ENCODE results near the gene POLR2C.
"Not testable (repeated sequence)": the region's sequence is repeated elsewhere in the genome, so short reads cannot be mapped to it uniquely, and the experiment has no call there.

The POLR2C gene

DNA sequence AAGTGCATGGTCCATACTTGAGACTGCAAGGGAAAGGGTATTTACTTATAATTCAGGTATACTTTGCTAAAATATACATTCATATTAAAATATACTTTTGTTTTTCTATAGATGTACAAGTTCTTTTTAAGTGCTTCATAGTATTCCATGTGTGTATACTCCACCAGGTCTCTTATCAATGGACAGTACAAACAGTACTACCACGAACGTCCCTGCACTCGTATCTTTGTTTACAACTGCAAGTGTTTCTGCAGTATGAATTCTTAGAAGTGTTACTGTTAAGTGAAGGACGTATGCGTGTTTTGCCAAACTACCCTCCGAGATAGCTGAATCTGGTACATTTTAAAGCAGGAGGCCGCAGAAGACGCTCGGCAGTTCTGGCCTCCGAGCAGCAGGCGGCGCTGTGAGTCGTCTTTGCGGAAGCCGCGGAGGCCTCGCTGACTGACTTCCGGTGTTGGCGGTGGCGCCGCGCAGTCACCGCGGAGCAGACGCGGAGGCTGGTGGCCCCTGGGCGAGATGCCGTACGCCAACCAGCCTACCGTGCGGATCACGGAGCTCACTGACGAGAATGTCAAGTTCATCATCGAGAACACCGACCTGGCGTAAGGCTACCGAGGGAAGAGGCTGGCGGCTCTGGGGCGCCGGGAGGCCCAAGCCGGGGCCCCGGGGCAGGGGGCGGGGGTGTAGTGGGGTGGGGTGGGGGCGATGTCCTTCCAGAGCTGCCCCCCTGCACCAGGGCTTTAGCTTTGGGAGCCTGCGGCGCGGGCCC, at the start of gene POLR2C:
POLR2C (plus strand) TSS at position 471 of the 769 bp plus-strand sequence; CDS start at position 517, 46 bp downstream.
- DNase-seq: peak; percentile 65

DNA sequence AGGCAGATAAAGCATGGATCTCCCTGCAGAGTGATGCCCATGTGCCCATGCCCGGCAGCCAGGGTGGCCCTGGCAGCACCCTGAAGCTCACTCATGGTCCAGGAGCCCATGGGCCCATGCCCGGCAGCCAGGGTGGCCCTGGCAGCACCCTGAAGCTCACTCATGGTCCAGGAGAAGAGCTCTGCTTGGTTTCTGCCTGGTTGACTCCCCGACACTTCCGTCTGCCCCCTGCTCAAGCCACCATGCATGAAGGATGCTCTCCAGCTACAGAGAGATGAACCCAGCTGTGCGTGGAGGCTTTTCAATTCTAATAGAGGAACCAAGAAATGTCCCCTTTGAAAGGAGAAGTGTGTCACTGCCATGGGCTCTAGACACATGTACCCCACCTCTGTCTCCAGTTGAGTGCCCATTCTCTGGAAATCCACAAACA, 49.2 kb upstream of the POLR2C start:
- DNase-seq: no peak

- DNase-seq: no peak
Measured at GRCh38 chr16:57413733-57414132, 48.7 kb upstream of the POLR2C start.

DNA sequence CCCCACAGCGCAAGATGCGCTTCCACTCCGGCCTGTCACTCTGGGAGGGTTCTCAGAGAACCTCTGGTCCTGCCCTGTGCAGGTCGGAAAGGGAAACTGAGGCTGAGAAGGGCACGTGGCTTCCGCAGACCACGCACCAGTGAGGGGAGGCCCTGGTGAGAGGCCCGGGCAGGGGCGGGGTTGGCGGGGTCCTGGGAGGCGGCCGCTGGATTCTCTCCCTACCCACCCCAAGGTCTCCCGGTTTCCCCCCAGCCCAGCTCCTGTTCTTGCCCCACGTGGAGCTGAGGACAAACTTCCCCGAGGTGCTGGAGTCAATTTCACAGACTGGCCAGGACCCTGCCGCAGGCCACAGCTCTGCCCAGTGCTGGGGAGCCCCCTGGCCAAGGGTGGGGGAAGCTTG, 46.4 kb upstream of the POLR2C start:
- no peak for DNase-seq

- DNase-seq: no peak
Measured at GRCh38 chr16:57419506-57419905, 43.0 kb upstream of the POLR2C start.

GRCh38 chr16:57422026-57422944, 40.2 kb upstream of the POLR2C start:
- no peak for DNase-seq

GRCh38 chr16:57423152-57423551, 39.3 kb upstream of the POLR2C start:
- DNase-seq: no peak

DNA sequence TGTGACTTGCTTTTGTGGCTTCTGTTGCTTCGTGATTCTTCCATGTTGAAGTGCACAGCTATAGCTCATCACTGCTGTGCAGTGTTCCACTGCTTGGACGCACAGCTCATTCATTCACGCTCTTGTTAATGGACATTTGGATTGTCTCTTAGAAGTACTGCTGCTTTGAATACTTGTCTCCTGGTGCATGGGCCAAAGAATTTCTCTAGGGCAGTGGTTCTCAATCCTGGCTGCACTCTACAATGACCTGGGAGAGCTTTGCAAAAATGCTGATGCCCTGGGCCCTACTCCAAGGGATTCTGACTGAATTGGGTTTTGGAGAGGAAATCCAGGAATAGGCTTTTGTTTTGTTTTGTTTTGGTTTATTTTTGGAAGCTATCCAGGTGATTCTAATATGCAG, 37.9 kb upstream of the POLR2C start:
- DNase-seq: no peak

DNA sequence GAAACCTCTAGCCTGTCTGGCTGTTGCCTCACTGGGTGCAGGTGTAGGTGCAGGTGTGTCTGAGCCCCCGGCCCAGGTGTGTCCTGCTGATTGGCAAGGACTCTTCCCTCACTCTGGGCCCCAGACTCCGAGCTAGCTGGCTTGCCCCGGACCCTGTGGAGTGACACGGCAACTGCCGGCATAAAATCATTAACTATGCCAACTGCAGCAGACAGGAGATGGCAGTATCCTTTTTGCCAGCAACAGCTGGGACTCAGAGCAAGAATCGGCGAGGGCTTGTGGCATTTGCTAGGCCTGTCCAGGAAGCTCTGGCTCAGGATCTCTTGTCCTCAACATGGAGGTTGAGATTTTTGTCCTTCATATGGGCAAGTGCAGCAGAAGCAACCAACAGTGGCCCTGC, 36.1 kb upstream of the POLR2C start:
- DNase-seq: no peak

- DNase-seq: no peak
Measured at GRCh38 chr16:57427307-57427706, 35.2 kb upstream of the POLR2C start.

- DNase-seq: no peak
Measured at GRCh38 chr16:57427824-57428223, 34.7 kb upstream of the POLR2C start.

- no peak for DNase-seq
Measured at GRCh38 chr16:57430955-57431354, 31.5 kb upstream of the POLR2C start.

DNA sequence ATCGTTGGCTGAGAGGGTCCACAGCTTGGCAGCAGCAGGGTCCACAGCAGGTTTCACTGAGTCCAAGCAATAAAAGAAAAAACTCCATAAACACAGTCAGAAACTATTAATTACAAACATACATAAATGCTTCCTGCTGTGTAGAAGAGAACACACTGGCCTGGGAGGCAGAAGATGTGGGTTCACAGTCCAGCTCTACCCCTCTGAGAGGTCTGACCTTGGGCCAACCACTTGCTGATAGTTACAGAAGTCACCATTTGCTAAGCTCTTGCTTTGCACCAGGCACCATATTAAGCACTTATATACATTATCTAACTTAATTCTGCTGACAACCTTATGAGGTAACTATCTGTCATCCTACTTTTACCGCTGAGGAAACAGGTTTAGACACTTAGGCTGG, 30.0 kb upstream of the POLR2C start:
- no peak for DNase-seq

DNA sequence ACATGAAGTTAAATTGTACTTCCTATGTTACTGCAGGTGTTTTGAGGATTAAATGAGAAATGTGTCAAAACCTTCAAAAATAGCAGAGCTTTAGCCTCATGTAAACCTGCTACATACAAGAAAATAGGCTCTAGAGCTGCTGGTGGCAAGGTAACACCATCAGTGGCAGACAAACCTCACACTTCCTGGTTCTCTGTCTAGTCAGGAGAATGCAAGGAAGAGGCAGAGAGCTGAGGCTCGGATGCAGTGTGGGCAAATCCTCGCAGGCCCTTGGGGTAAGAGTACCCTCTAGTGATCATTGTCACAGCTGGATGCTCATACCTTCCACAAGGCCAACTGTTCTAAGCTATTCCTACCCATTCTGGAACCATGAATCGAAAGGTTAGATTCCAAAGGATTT, 29.5 kb upstream of the POLR2C start:
- no peak for DNase-seq

DNA sequence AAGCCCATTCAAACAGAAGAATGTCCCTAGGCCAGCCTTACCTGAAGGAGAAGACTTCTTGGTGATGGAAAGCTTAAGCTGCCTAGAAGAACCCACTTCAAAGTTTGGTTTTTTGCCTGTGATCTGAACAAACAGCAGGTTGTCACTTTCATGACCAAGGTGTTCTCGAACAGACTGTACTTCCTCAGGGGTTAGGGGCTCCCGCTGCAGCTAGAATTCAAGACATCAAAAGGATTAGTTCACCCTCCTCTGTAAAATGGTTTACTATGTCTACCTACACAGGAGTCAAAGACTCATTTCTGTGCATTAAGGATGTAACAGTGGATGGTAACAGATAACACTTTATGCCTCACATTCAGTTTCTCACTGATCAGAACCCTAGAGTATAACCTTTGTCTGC, 28.5 kb upstream of the POLR2C start:
- no peak for DNase-seq

- no peak for DNase-seq
Measured at GRCh38 chr16:57435838-57436237, 26.6 kb upstream of the POLR2C start.

DNA sequence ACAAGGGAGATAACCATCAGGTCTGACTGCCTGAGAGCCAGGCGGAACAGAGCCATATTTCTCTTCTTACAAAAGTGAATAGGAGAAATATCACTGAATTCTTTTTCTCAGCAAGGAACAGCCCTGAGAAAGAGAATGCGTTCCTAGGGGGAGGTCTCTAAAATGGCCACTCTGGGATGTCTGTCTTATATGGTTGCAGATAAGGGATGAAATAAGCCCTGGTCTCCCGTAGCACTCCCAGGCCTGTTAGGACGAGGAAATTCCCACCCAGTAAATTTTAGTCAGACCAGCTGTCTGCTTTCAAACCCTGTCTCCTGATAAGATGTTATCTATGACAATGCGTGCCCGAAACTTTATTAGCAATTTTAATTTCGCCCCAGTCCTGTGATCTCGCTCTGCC, 22.5 kb upstream of the POLR2C start:
- DNase-seq: not testable (repeated sequence)

- DNase-seq: not testable (repeated sequence)
Measured at GRCh38 chr16:57440551-57440950, 21.9 kb upstream of the POLR2C start.

GRCh38 chr16:57444711-57445110, 17.8 kb upstream of the POLR2C start:
- DNase-seq: no peak

DNA sequence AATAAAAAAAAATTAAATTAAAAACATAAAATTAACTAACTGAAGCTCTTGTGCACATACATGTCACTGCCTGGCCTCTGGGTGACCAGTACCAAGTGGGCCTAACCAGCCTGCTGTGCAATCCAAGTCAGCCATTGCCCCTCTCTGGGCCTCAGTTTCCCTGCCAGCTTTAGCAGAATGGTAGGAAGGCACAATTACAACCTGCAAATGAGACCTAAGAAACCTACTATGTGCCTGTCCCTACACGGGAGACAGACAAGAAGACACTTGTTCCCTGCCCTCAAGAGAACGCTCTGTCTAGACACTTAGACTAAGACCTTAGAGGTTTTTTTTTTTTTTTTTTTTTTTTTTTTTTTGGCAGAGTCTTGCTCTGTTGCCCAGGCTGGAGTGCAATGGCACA, 17.0 kb upstream of the POLR2C start:
- no peak for DNase-seq

DNA sequence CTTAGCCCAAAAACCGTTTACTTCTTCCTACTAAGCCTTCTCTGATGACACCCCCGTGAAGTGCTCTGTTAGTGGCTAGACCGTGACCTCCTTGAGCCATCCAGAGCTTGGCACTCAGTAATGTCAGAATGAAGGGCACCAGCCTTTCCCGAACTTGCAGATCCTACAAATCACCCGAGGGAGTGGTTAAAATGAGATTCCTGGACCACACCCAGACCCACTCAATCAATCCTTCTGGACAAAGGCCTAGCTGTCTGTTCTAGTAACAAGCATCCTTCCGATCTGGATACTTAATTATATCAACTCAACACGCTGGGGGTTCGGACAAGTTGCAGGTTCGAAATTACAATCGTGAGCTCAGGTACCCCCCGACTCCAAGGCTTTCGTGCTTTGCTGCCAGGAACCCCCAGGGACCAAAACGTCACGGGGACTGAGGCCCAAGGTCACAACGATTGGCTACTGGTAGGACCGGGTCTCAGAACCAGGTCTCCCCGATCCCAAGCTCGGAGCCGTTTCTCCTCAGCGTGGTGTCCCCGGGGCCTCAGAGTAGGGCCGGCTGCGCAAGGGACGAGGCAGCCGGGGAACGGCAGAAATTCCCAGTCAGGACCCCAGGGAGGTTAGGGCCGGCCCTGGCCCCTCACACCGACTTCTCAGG, 15.8 kb upstream of the POLR2C start:
- no peak for DNase-seq

GRCh38 chr16:57447186-57447962, 15.1 kb upstream of the POLR2C start, which contains the start of the genes CIAPIN1 and COQ9:
CIAPIN1 (minus strand) TSS chr16:57447385; CDS start chr16:57440928, 6,457 bp downstream.
COQ9 (plus strand) TSS chr16:57447479; CDS start chr16:57447506, 27 bp downstream.
- DNase-seq: peak; percentile 58

Data from GF-D8 (cell line).